NCI-H146 treated with DMSO at 0.1 percent for 48 hours (cell line): ENCODE data around the gene FAM83G.

ENCODE experiments used
- DNase-seq: peaks from one replicate; lab custom pipeline; 2025; ENCODE audit not compliant: unreplicated experiment; lab: John Stamatoyannopoulos, UW

The FAM83G gene

DNA sequence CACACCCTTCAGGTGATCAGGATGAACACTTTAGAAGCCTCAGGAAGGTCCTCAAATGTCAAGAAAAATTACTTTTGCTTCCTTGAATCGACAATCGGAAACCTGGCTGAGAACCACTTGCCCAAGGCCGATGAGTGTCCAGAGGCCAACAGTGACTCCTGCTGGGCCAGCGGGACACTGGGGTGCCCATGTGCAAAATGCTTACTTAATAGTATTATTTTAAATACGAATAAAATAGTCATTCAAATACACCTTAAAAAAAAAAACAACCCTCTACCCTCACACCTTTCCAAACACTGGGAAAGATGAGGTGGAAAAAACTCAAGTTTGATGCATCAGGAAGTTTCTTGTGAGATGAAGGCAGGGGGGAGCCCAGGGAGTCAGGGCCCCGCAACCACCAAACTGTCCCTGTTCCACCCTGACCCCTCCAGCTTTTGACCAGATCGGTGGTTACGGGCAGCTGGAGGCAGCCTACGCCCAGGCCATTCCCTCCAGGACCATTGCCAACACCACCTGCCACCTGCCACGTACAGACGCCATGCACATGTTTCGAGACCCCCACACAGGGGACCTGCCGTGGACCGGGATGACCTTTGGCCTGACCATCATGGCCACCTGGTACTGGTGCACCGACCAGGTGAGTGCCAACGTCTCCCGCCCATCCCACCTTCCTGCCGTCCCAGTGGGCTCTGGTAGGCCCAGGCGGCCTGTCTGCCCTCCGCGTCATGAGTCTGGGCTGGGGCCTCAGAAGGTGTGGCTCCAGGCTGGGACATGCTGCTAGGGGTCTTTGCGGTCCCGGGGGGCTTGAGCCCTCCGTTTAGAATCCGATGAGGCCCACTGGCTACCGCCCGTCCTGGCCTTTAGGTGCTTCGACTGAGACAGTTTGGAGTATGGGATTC lies 33.7 kb downstream of the FAM83G start:
- DNase-seq = no peak

GRCh38 chr17:18968945-18969887 lies 35.3 kb downstream of the FAM83G start:
- no peak for DNase-seq

- no peak for DNase-seq
Measured at GRCh38 chr17:18968345-18968744, 36.2 kb downstream of the FAM83G start.

GRCh38 chr17:18967916-18968315 lies 36.6 kb downstream of the FAM83G start:
- no peak for DNase-seq

- DNase-seq = no peak
Measured at GRCh38 chr17:18966831-18967624, 37.5 kb downstream of the FAM83G start.

DNA sequence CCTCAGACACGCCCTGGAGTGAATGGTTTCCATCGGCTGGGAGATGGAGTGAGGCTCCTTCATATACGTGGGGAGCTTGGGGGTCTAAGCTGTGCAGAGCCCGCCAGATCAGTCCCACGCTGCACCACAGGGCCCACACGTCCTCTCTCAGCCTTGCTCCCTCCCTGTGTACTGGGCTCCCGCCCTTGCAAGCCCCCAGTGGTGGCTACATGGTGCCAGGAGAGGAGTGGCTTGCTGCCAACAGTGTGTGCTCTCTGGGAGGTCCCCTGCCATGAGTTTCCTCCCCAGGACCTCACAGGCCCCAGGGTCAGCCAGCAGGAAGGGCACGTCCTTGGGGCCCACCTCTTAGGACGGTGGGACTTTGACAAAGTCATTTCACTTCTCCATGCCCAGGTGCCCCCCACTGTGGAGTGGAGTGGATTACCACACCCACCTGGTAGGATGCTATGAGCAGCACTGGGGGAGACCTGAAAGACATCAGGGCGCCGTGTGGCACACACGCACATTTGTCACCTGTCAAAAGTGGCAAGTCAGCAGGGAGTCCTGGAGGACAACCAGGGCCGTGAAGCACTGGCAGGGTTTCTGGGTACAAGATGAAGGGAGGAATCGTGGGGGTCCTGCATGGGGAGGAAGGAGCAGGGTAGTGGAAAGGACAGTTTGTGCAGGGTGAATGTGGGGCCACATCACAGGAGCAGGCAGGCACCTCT lies 38.9 kb downstream of the FAM83G start:
- DNase-seq = no peak

GRCh38 chr17:18964550-18964949 lies 40.0 kb downstream of the FAM83G start:
- no peak for DNase-seq

- DNase-seq = no peak
Measured at GRCh38 chr17:18964018-18964351, 40.6 kb downstream of the FAM83G start.

- no peak for DNase-seq
Measured at GRCh38 chr17:18963126-18964017, 41.2 kb downstream of the FAM83G start.

DNA sequence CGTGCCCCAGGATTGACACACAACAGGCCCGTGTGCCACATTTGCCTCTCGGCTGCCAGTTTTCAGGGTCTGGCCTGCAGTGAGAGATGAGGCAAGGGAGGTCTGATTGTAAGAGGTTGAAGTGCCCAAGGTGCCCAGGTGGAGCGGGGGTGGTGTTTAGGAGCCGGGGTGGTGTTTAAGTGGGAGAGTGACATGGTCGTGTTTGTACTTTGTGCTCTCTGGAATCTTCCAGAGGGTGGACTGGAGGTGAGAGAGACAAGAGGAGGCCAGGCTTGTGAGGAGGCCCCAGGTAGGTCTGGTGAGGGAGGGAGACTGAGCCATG lies 42.1 kb downstream of the FAM83G start:
- no peak for DNase-seq

GRCh38 chr17:18961634-18962493 lies 42.7 kb downstream of the FAM83G start:
- no peak for DNase-seq

DNA sequence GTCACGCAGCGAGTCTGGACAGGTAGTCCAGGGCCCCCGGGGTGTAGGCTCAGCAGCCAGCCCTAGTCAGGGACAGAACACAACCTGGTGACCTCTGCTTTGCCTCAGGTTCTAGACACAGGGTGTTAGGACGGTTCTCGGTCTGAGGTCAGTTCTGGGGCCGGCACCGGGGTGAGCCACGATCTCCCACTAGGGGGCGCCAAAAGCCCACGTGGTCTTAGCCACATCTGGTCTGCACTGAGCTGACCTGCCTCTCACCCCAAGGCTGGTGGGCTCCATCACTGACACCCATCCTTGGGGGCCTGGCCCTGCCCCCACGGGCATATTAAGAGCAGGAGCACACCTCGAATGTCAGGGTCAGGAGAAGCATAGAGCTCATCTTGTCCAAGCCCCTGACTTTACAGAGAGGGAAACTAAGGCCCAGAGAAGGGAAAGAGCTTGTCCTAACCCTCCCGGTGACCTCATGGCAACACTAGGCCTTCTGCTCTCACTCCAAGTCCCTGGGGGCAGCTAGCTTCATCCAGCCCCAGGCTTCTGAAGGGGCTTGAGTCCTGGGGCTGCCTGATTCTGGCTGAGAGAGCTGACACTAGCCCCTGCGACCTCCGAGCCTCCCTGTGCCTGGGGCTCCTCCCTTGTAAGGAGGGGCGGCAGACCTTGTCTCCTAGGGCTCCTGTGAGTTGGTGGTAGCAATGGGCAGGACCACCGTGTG lies 43.6 kb downstream of the FAM83G start:
- DNase-seq = peak; percentile 44

DNA sequence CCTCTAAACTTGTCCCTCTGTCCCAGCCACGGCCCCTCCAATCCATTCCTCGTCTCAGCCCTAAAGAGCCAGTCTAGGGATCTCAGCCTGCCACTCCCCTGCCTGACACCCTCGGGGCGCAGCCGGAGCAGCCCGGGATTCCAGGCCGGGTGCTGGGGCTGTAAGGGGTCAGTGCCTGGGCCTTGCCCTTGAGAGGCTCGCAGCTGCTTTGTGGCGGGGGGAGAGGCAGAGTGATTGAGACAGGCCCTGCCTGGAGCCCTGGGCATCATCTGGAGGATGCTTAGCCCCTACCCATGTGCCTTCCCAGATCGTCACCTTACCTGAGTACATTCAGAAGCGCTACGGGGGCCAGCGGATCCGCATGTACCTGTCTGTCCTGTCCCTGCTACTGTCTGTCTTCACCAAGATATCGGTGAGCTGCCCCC lies 44.3 kb downstream of the FAM83G start:
- no peak for DNase-seq

- DNase-seq = no peak
Measured at GRCh38 chr17:18959845-18960240, 44.7 kb downstream of the FAM83G start.

DNA sequence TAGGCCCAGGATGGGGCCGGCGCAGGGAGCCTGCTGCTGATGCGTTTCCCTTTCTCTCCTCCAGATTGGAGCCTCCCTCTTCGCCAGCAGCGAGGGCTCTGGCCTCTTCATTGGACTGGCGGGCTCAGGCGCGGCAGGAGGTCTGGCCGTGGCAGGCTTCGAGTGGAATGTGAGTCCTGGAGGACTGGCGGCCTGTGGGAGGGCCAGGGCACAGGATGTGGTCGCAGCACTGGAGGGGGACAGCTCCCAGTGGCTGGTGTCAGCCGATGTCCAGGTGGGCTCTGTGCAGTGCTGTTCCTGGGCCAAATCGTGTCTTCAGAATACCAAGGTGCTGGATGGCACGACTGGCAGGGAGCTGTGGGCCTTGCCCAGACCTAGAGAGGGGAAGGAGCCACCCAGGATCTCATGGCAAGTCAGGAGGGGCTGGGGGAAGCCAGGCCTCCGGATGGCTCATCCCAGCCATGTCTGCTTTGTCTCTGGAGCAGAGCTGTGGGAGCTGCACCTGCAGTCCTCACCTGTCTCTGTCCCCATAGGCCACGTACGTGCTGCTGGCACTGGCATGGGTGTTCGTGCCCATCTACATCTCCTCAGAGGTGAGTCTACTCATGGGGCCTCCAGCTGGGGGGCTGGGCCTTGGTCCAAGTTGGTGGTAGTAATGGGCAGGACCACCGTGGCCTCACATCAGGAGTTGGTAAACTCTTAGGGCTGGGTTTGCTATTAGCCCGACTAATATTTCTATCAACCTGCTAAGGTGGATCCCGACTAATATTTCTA lies 45.3 kb downstream of the FAM83G start:
- DNase-seq = no peak

DNA sequence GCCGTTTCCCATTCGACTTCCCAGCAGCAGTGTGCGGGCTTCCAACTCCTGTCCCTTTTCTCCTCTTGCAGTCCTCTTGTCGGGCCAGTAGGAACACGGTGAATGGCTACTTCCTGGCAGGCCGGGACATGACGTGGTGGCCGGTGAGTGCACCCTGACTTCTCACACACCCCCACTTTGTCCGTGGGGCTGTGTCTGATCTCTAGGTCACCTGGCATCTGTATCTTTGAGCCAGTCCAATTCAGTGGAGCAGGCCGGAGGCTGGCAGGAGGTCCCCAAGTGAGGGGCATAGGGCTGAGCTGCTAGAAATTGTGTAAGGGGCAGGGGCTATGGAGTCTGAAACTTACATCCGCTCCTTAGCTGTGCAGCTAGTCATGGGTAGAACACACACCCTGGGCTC lies 46.0 kb downstream of the FAM83G start:
- no peak for DNase-seq

DNA sequence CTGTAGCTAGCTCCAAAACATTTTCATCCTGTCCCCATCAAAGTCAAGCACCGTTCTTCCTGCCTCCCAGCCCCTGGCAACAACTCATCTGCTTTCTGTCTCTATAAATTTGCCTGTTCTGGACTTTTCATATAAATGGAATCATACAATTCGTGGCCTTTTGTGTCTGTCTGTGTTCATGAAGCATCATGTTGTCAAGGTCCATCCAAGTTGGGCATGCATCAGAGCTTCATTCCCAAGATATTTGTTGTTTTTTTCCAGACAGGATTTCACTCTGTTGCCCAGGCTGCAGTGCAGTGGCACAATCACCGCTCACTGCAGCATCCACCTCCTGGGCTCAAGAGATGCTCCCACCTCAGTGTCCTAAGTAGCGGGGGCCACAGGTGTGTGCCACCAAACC lies 46.7 kb downstream of the FAM83G start:
- DNase-seq = no peak
